HepG2 (cell line): ENCODE results near the gene DBNDD1. TPM values are rescaled to one million over a fixed set of nuclear protein-coding genes. Genes with fewer than 3 reads are reported as not detected.

ENCODE experiments used
- ARNTL ChIP-seq: sonication (generic); formaldehyde crosslinking; IDR thresholded peaks from 2 replicates; pipeline ENCODE4 v1.4.0; 2020; ENCODE audit warnings: mild to moderate bottlenecking, missing genetic modification reagents
- GABPA ChIP-seq, 2 experiments: IDR thresholded peaks; 2 replicates each; pipeline ENCODE4 v1.6.1; 2011 to 2016; ENCODE audit warnings: low read depth in 2 of 2, low read length in 1 of 2, missing biosample characterization in 1 of 2, missing genetic modification characterization in 1 of 2
- GTF3A ChIP-seq: sonication (generic); formaldehyde crosslinking; conservative IDR thresholded peaks from 2 replicates; pipeline ENCODE4 v1.4.0; 2020; ENCODE audit warnings: mild to moderate bottlenecking, missing genetic modification reagents
- HMG20A ChIP-seq: IDR thresholded peaks from 2 replicates; pipeline ENCODE4 v1.6.1; 2016; ENCODE audit warnings: borderline replicate concordance
- HNRNPK ChIP-seq: fragments of 200-400 bp; formaldehyde crosslinking; IDR thresholded peaks from 2 replicates; pipeline ENCODE4 v1.6.1; 2018; ENCODE audit warnings: low read length, low read depth, moderate library complexity, mild to moderate bottlenecking; ENCODE audit not compliant: poor library complexity, severe bottlenecking
- KAT8 ChIP-seq: IDR thresholded peaks from 2 replicates; pipeline ENCODE4 v1.6.1; 2016; ENCODE audit warnings: missing genetic modification reagents, missing compliant biosample characterization
- MAZ ChIP-seq, 2 experiments: sonication (generic) in 1 of 2; formaldehyde crosslinking in 1 of 2; IDR thresholded peaks; 2 replicates each; pipeline versions ENCODE4 v1.5.0 to v1.6.1; 2012 to 2020; ENCODE audit warnings: low read depth in 2 of 2, mild to moderate bottlenecking in 2 of 2, borderline replicate concordance in 1 of 2, improper control_type of control experiment in 1 of 2, low read length in 1 of 2, missing genetic modification reagents in 1 of 2, moderate library complexity in 1 of 2
- PHF21A ChIP-seq: sonication (generic); formaldehyde crosslinking; IDR thresholded peaks from 2 replicates; pipeline ENCODE4 v1.5.0; 2020; ENCODE audit warnings: mild to moderate bottlenecking, missing genetic modification reagents
- RARG ChIP-seq: sonication (generic); formaldehyde crosslinking; IDR thresholded peaks from 2 replicates; pipeline ENCODE4 v1.4.0; 2020; ENCODE audit warnings: low read depth, mild to moderate bottlenecking, missing genetic modification reagents
- RFXAP ChIP-seq: sonication (generic); formaldehyde crosslinking; IDR thresholded peaks from 2 replicates; pipeline ENCODE4 v1.4.0; 2020; ENCODE audit warnings: missing genetic modification reagents, borderline replicate concordance
- SALL1 ChIP-seq: sonication (generic); formaldehyde crosslinking; IDR thresholded peaks from 2 replicates; pipeline ENCODE4 v1.8.0; 2022; ENCODE audit warnings: mild to moderate bottlenecking, missing genetic modification reagents
- SRY ChIP-seq: sonication (generic); formaldehyde crosslinking; IDR thresholded peaks from 2 replicates; pipeline ENCODE4 v1.8.0; 2022; ENCODE audit warnings: mild to moderate bottlenecking, missing genetic modification reagents
- TBL1XR1 ChIP-seq: fragments of 150-350 bp; IDR thresholded peaks from 2 replicates; pipeline ENCODE4 v1.6.1; 2014; ENCODE audit warnings: borderline replicate concordance, low read length; ENCODE audit not compliant: partially characterized antibody
- THAP11 ChIP-seq: IDR thresholded peaks from 2 replicates; pipeline ENCODE4 v1.6.1; 2016; ENCODE audit warnings: missing biosample characterization, missing genetic modification reagents
- ZNF333 ChIP-seq: sonication (generic); formaldehyde crosslinking; IDR thresholded peaks from 2 replicates; pipeline ENCODE4 v1.4.0; 2020; ENCODE audit warnings: mild to moderate bottlenecking, missing genetic modification reagents, borderline replicate concordance
- ZNF570 ChIP-seq: sonication (generic); formaldehyde crosslinking; IDR thresholded peaks from 2 replicates; pipeline ENCODE4 v1.4.0; 2020; ENCODE audit warnings: mild to moderate bottlenecking, missing genetic modification reagents, borderline replicate concordance
- ZNF709 ChIP-seq: sonication (generic); formaldehyde crosslinking; IDR thresholded peaks from 2 replicates; pipeline ENCODE4 v1.5.0; 2020; ENCODE audit warnings: mild to moderate bottlenecking, missing genetic modification reagents
- ZNF775 ChIP-seq: sonication (generic); formaldehyde crosslinking; IDR thresholded peaks from 2 replicates; pipeline ENCODE4 v1.4.0; 2020; ENCODE audit warnings: missing genetic modification reagents, mild to moderate bottlenecking, moderate library complexity, borderline replicate concordance
- ZZZ3 ChIP-seq: sonication (generic); formaldehyde crosslinking; IDR thresholded peaks from 2 replicates; pipeline ENCODE4 v1.4.0; 2020; ENCODE audit warnings: missing genetic modification reagents, mild to moderate bottlenecking, borderline replicate concordance
- polyA plus RNA-seq, 8 experiments: library from polyadenylated mRNA; depleted of rRNA in 3 of 8; stranded (reverse) in 7 of 8; unstranded in 1 of 8; fragments of >200 nt; fragmentation: Illumina TruSeq in 4 of 8; extraction: Trizol in 4 of 8; gene quantifications; 2 replicates each; pipeline versions ENCODE4 v1.2.1 to v1.2.3, GENCODE V29; 2011 to 2016; ENCODE audit warnings: low read depth in 4 of 8, missing spikeins in 1 of 8, mixed read lengths in 1 of 8; ENCODE audit not compliant: insufficient read depth in 1 of 8
- total RNA-seq, 5 experiments: library from RNA; depleted of rRNA; stranded (reverse); fragments of >200 nt; fragmentation: Illumina TruSeq; extraction: Trizol; gene quantifications; 2 replicates each; pipeline ENCODE4 v1.2.3, GENCODE V29; 2016; ENCODE audit warnings: low read depth in 1 of 5
- TF ChIP-seq, protein P1 (sequence below): sonication (generic); formaldehyde crosslinking; IDR thresholded peaks from 2 replicates; pipeline ENCODE4 v1.8.0; 2022; ENCODE audit warnings: missing genetic modification reagents, mild to moderate bottlenecking, borderline replicate concordance

The DBNDD1 gene
- total and polyA plus RNA-seq, 2 of the 13 experiments (the other 11 are each of a cell fraction or from before 2014, with no cell fraction given): 17.0 to 40.4 TPM

DNA sequence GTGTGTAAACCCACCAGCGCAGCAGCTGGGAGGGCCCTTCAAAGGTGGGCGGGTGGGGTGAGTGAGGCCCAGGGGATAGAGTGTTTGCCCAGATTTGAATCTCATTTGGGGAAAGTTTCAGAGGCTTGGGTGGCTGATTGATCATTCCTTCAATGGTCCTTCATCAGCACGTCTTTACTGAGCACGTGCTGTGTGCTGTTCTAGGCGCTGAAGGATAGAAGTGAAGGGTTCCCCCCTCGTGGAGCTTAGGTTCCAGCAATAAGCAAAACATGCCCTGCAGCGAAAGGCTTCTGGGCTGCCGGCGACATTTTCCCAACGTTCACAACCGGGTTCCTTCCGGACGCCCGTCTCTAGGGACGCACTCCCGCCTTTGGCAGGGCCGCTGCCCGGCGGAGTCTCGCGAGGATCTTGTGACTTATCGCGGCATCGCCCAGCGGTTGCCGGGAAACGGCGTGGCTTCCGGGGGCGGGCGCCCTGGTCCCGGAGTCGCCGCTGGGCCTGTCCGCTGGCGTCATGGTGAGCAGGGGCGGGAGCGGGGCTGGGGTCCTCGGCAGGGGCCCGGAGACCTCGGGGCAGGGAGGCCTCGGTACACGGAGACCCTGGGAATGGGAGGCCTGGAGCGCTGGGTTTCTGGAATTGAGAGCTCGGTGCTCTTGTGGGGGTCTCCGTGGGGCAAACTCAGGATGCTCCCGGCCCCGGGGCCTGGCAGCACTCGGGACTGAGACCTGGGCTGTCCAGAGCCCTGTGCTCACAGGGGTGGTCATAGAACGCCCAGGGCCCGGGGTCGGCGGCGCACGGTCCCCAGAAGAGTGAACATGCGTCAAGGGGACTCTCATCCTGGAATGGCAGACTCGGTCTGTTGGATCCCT, 3.2 kb upstream of the DBNDD1 start (continued):
- peak; percentile 14; the same call in 1 of the 2 replicates for TF ChIP-seq HMG20A
- TF ChIP-seq, protein P1, sequence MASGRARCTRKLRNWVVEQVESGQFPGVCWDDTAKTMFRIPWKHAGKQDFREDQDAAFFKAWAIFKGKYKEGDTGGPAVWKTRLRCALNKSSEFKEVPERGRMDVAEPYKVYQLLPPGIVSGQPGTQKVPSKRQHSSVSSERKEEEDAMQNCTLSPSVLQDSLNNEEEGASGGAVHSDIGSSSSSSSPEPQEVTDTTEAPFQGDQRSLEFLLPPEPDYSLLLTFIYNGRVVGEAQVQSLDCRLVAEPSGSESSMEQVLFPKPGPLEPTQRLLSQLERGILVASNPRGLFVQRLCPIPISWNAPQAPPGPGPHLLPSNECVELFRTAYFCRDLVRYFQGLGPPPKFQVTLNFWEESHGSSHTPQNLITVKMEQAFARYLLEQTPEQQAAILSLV (CRISPR knock-in tag): 0 out of 2 replicates have a peak, but pooled peaks have one; percentile 57
- peak; percentile 77 for TF ChIP-seq ARNTL (CRISPR knock-in tag)
- TF ChIP-seq GTF3A: 0 out of 2 replicates have a peak, but pooled peaks have one; percentile 45
- TF ChIP-seq ZNF709 (CRISPR knock-in tag): 0 out of 2 replicates have a peak, but pooled peaks have one; percentile 47
- no peak; the same call in 1 of the 2 replicates for TF ChIP-seq SRY (CRISPR knock-in tag)
- TF ChIP-seq THAP11 (CRISPR knock-in tag): peak; percentile 88
- TF ChIP-seq RARG (CRISPR knock-in tag): peak; percentile 68; the same call in 1 of the 2 replicates
- TF ChIP-seq ZNF775: 0 out of 2 replicates have a peak, but pooled peaks have one; percentile 69
- TF ChIP-seq ZNF570: no peak
- 0 out of 2 replicates have a peak, but pooled peaks have one; percentile 38 for TF ChIP-seq PHF21A (CRISPR knock-in tag)
- TF ChIP-seq KAT8 (CRISPR knock-in tag): peak; percentile 92
- TF ChIP-seq RFXAP (CRISPR knock-in tag): peak; percentile 26; the same call in 1 of the 2 replicates
- peak; percentile 79; the same call in 1 of the 2 replicates for TF ChIP-seq MAZ (IDR thresholded peaks at IDR 0.05; ENCODE audit: borderline replicate concordance, low read depth, low read length)
- peak; percentile 83 for TF ChIP-seq MAZ (CRISPR knock-in tag; IDR thresholded peaks at IDR 0.05; ENCODE audit: low read depth)
- peak; percentile 46 for TF ChIP-seq TBL1XR1
- peak; percentile 81; the same call in 1 of the 2 replicates for TF ChIP-seq ZZZ3 (CRISPR knock-in tag)
- peak; percentile 67 for TF ChIP-seq GABPA (IDR thresholded peaks at IDR 0.05; ENCODE audit: low read depth, low read length)
- TF ChIP-seq GABPA (CRISPR knock-in tag; IDR thresholded peaks at IDR 0.05; ENCODE audit: low read depth): peak; percentile 85
- TF ChIP-seq SALL1 (CRISPR knock-in tag): peak; percentile 76; the same call in 1 of the 2 replicates
- TF ChIP-seq HNRNPK: peak; percentile 28
- no peak; the same call in 1 of the 2 replicates for TF ChIP-seq ZNF333
